Mesenchymal stem cell (in vitro differentiated cells and primary cell): ENCODE results near the gene VKORC1L1.

ENCODE experiments used
- DNase-seq: peaks from one replicate; pipeline ENCODE4 v3.0.0-alpha.2; 2013
- H2AFZ ChIP-seq: one replicate; pipeline ENCODE4 v1.6.1; 2013; ENCODE audit warnings: low read depth, mild to moderate bottlenecking, control low read depth, inconsistent platforms, low read length, moderate library complexity
- H2AK5ac ChIP-seq: 2 replicates; pipeline ENCODE4 v1.6.1; 2013; ENCODE audit warnings: low read length, moderate library complexity, mild to moderate bottlenecking, inconsistent platforms; ENCODE audit not compliant: severe bottlenecking
- H2BK120ac ChIP-seq: one replicate; pipeline ENCODE4 v1.6.1; 2013; ENCODE audit warnings: low read depth, mild to moderate bottlenecking, inconsistent platforms, low read length, moderate library complexity
- H2BK12ac ChIP-seq, 2 experiments: one replicate each; pipeline ENCODE4 v1.6.1; 2013; ENCODE audit warnings: inconsistent platforms in 2 of 2, low read length in 2 of 2, mild to moderate bottlenecking in 2 of 2, moderate library complexity in 2 of 2, control low read depth in 1 of 2
- H2BK15ac ChIP-seq: one replicate; pipeline ENCODE4 v1.6.1; 2013; ENCODE audit warnings: mild to moderate bottlenecking, low read depth, inconsistent platforms; ENCODE audit not compliant: poor library complexity, severe bottlenecking
- H2BK5ac ChIP-seq: 2 replicates; pipeline ENCODE4 v1.6.1; 2013; ENCODE audit warnings: low read depth, mild to moderate bottlenecking, low read length, control low read depth, inconsistent platforms; ENCODE audit not compliant: poor library complexity, severe bottlenecking
- H3K14ac ChIP-seq, 2 experiments: one replicate each; pipeline ENCODE4 v1.6.1; 2013; ENCODE audit warnings: inconsistent platforms in 2 of 2, low read length in 2 of 2, control low read depth in 1 of 2, mild to moderate bottlenecking in 1 of 2, moderate library complexity in 1 of 2
- H3K18ac ChIP-seq, 2 experiments: one replicate each; pipeline ENCODE4 v1.6.1; 2013; ENCODE audit warnings: inconsistent platforms in 2 of 2, low read length in 2 of 2, control low read depth in 1 of 2, low read depth in 1 of 2, mild to moderate bottlenecking in 1 of 2
- H3K23ac ChIP-seq, 2 experiments: one replicate each; pipeline ENCODE4 v1.6.1; 2013; ENCODE audit warnings: inconsistent platforms in 2 of 2, low read length in 2 of 2, mild to moderate bottlenecking in 2 of 2, moderate library complexity in 2 of 2, control low read depth in 1 of 2
- H3K27ac ChIP-seq: 2 replicates; pipeline ENCODE4 v1.5.1; 2013; ENCODE audit warnings: mild to moderate bottlenecking, moderate library complexity, low read length, control low read depth, inconsistent platforms; ENCODE audit not compliant: poor library complexity, severe bottlenecking
- H3K27me3 ChIP-seq, 2 experiments: 2 replicates each; pipeline versions ENCODE4 v1.6.1 to v1.7.0; 2013; ENCODE audit warnings: low read length in 2 of 2, mild to moderate bottlenecking in 2 of 2, moderate library complexity in 2 of 2, control low read depth in 1 of 2, inconsistent platforms in 1 of 2; ENCODE audit not compliant: control insufficient read depth in 1 of 2, insufficient read depth in 1 of 2
- H3K36me3 ChIP-seq, 2 experiments: 2 replicates each; pipeline versions ENCODE4 v1.6.1 to v1.7.0; 2013; ENCODE audit warnings: low read length in 2 of 2, control low read depth in 1 of 2, inconsistent platforms in 1 of 2, low read depth in 1 of 2, mild to moderate bottlenecking in 1 of 2; ENCODE audit not compliant: insufficient read depth in 2 of 2, control insufficient read depth in 1 of 2
- H3K4ac ChIP-seq, 2 experiments: one replicate each; pipeline ENCODE4 v1.6.1; 2013; ENCODE audit warnings: inconsistent platforms in 2 of 2, low read length in 2 of 2, mild to moderate bottlenecking in 2 of 2, moderate library complexity in 2 of 2, control low read depth in 1 of 2, low read depth in 1 of 2
- H3K4me1 ChIP-seq: 2 replicates; pipeline ENCODE4 v1.6.1; 2013; ENCODE audit warnings: low read depth, low read length, control low read depth; ENCODE audit not compliant: control insufficient read depth, insufficient read depth
- H3K4me2 ChIP-seq: 2 replicates; pipeline ENCODE4 v1.6.1; 2013; ENCODE audit warnings: low read length, mild to moderate bottlenecking, inconsistent platforms; ENCODE audit not compliant: poor library complexity, severe bottlenecking
- H3K4me3 ChIP-seq, 2 experiments: 2 replicates each; pipeline versions ENCODE4 v1.5.1 to v1.7.0; 2013; ENCODE audit warnings: low read length in 2 of 2, mild to moderate bottlenecking in 2 of 2, control low read depth in 1 of 2, low read depth in 1 of 2; ENCODE audit not compliant: insufficient read depth in 1 of 2
- H3K79me1 ChIP-seq: replicated peaks from 2 replicates; pipeline ENCODE4 v1.6.1; 2013; ENCODE audit warnings: mild to moderate bottlenecking, control low read depth, low read length, inconsistent platforms; ENCODE audit not compliant: poor library complexity, severe bottlenecking
- H3K9ac ChIP-seq: 2 replicates; pipeline ENCODE4 v1.7.0; 2013; ENCODE audit warnings: mild to moderate bottlenecking, low read length, moderate library complexity
- H3K9me3 ChIP-seq: 2 replicates; pipeline ENCODE4 v1.7.0; 2013; ENCODE audit warnings: mild to moderate bottlenecking, low read length; ENCODE audit not compliant: control insufficient read depth
- H4K8ac ChIP-seq: one replicate; pipeline ENCODE4 v1.6.1; 2013; ENCODE audit warnings: inconsistent platforms, mild to moderate bottlenecking, low read length, moderate library complexity
- H4K91ac ChIP-seq: one replicate; pipeline ENCODE4 v1.6.1; 2013; ENCODE audit warnings: mild to moderate bottlenecking, low read length, inconsistent platforms
- WGBS: methylation state at CpG from one replicate; pipeline ENCODE4 v1.1.7; 2013; ENCODE audit warnings: mixed read lengths; 5-methylcytosine and 5-hydroxymethylcytosine counted together

Gene VKORC1L1

DNA sequence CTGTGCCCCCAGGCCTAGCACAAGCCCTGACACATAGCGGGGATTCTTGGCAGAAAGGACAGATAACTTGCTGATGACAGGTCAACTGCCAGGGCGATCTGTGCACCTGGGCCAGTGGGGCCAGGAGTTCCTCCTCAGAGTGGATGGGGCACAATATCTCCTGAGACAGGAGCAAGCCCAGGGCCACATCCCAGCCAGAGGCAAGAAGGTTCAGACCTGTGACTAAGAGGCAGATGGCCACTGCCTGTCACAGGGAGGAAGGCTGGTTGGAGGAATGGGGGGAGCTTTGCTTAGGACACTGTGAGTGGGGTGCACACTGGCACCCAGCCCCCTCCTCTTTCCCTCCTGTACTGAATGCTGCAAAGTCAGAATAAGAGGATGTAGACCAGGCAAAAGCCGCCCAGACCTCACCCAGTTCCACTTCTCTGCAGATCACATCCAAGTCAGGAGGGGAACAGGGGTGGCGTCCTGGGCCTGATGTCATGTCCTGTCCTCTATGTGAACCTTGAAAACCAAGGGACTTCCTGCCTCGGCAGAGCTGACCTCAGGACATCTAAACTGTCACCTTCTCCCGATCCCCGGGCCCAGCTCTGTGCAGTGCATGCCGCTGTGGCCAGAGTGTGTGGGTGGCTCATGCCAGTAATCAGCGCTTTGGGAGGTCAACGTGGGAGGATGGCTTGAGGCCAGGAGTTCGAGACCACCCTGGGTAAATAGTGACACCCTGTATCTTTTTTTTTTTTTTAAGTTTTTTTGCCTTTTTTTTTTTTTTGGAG, 107.8 kb downstream of the VKORC1L1 start:
- peaks cover 10 to 28% of the 10 kb centered on the region in 2 experiments for H3K36me3 ChIP-seq
- H2BK5ac ChIP-seq = no peak overlapping the region
- DNase-seq = peak; percentile 27
- no peaks in the 10 kb centered on the region for H3K27me3 ChIP-seq
- no peak overlapping the region for H2AFZ ChIP-seq
- H3K9ac ChIP-seq = peak overlapping the region; percentile 94
- H3K4ac ChIP-seq = no peak overlapping the region
- H3K27ac ChIP-seq = no peak overlapping the region
- H3K4me3 ChIP-seq = peak overlapping the region in 1 of 2 experiments; percentile 83
- peaks cover 23% of the 10 kb centered on the region for H3K79me1 ChIP-seq
- no peak overlapping the region for H3K23ac ChIP-seq
- 75% methylated on average over 10 of the region's 11 CpGs for WGBS
- no peak overlapping the region for H3K14ac ChIP-seq
- no peak overlapping the region for H2BK15ac ChIP-seq
- H2BK12ac ChIP-seq = no peak overlapping the region
- H3K18ac ChIP-seq = no peak overlapping the region
- H3K4me1 ChIP-seq = peaks cover 18% of the 10 kb centered on the region
- no peak overlapping the region for H2AK5ac ChIP-seq
- no peaks in the 10 kb centered on the region for H3K9me3 ChIP-seq
- H4K8ac ChIP-seq = peak overlapping the region; percentile 32
- peak overlapping the region; percentile 19 for H3K4me2 ChIP-seq
- H4K91ac ChIP-seq = peak overlapping the region; percentile 35
- no peak overlapping the region for H2BK120ac ChIP-seq

DNA sequence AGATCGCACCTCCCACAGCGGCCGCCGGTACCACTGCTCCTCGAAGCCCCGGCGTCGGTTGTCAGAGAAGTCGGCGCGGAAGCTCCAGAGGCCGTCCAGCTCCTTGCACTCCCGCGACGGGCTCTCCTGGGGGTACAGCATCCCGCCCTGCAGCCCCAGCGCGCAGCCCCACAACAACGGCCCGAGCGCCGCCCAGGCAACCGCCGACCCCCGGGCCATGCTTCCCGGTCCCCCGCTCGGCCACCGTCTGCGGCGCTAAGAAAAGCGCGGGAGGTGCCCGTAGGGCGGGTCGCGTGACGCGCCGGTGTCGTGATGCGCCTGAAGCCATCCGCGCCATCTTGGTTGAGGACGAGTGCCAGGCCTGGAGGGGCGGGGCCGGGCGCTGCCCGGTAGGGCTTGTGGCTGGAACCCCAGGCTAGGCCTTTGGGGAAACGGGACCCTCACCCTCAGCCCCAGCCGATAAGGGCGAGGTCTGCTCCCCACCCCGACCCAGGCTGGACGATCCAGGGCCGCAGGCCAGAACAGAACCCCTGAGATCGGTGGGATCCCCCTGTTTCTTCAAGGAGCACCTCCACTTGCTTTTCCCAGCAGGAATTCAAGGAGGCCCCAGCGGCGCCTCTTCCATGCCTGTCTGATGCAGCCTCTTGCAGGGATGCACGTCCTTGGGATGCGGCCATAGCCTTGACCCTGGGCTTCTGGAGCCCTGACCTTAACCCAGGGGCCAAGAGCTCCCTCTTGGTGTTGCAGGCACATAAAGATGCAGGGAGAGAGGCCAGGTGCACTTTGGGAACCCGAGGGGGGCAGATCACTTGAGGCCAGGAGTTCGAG, 109.3 kb downstream of the VKORC1L1 start, which contains the start of gene GUSB:
GUSB (minus strand) TSS at position 249 of the 828 bp plus-strand sequence; CDS start at position 219, 30 bp downstream.
- H3K9ac ChIP-seq = peak within 1 kb of the TSS; percentile 94
- H2AK5ac ChIP-seq = no peak within 1 kb of the TSS
- peak within 1 kb of the TSS; percentile 92 for H4K8ac ChIP-seq
- H3K4me3 ChIP-seq = peak within 1 kb of the TSS; percentile 83 to 87
- peak within 1 kb of the TSS; percentile 45 for H2BK120ac ChIP-seq
- peak within 1 kb of the TSS; percentile 45 to 61 for H3K14ac ChIP-seq
- H3K79me1 ChIP-seq = peaks cover 18% of the 10 kb centered on the region
- peak within 1 kb of the TSS; percentile 48 for H2BK15ac ChIP-seq
- H3K23ac ChIP-seq = no peak within 1 kb of the TSS
- no peak within 1 kb of the TSS for H2BK12ac ChIP-seq
- H3K27ac ChIP-seq = peak within 1 kb of the TSS; percentile 15
- peak; percentile 83 for DNase-seq
- peaks cover 6 to 20% of the 10 kb centered on the region in 2 experiments for H3K36me3 ChIP-seq
- peak within 1 kb of the TSS; percentile 73 to 77 for H3K18ac ChIP-seq
- H3K4ac ChIP-seq = peak within 1 kb of the TSS; percentile 60 to 83
- H4K91ac ChIP-seq = peak within 1 kb of the TSS; percentile 44
- peak within 1 kb of the TSS; percentile 91 for H3K4me2 ChIP-seq
- WGBS = 10% methylated on average over 62 of the region's 62 CpGs
- no peak within 1 kb of the TSS for H2BK5ac ChIP-seq
- peaks cover 18% of the 10 kb centered on the region for H3K4me1 ChIP-seq
- no peaks in the 10 kb centered on the region for H3K27me3 ChIP-seq
- H3K9me3 ChIP-seq = no peaks in the 10 kb centered on the region
- peak within 1 kb of the TSS; percentile 85 for H2AFZ ChIP-seq

DNA sequence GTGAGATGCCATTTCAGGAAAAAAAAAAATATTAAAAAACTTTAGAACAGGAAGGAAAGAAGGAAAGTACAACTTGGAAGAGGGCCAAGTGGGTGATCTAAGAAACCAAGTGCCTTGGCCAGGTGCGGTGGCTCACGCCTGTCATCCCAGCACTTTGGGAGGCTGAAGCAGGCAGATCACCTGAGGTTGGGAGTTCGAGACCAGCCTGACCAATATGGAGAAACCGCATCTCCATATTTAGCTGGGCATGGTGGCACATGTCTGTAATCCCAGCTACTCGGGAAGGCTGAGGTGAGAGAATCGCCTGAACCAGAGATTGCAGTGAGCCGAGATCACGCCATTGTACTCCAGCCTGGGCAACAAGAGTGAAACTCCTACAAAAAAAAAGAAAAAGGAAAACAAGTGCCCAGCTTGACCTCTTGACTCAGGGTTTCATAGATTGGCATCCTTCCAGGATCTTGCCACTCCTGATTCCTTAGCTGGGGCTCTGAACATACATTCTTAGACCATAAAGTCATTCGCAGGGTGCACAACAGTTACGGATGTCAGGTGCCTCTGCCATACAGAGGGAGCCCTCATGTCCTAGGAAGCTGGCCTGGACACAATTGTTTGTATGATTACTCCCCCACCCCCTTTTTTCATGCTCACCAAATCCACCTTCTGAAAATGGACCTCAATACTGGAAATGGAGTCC, 111.2 kb downstream of the VKORC1L1 start:
- no peak overlapping the region for H3K4ac ChIP-seq
- peaks cover 16% of the 10 kb centered on the region for H3K79me1 ChIP-seq
- no peak overlapping the region for H2BK15ac ChIP-seq
- no peak overlapping the region for H2BK5ac ChIP-seq
- no peak overlapping the region for H2AK5ac ChIP-seq
- H4K8ac ChIP-seq = no peak overlapping the region
- no peak overlapping the region for H4K91ac ChIP-seq
- H3K4me3 ChIP-seq = no peak overlapping the region
- H3K23ac ChIP-seq = no peak overlapping the region
- no peak overlapping the region for H3K27ac ChIP-seq
- H3K9ac ChIP-seq = no peak overlapping the region
- peaks cover 18% of the 10 kb centered on the region for H3K4me1 ChIP-seq
- no peak overlapping the region for H2AFZ ChIP-seq
- no peak overlapping the region for H3K4me2 ChIP-seq
- H2BK12ac ChIP-seq = no peak overlapping the region
- H3K27me3 ChIP-seq = no peaks in the 10 kb centered on the region
- no peak for DNase-seq
- no peaks in the 10 kb centered on the region for H3K9me3 ChIP-seq
- peaks cover 3 to 14% of the 10 kb centered on the region in 2 experiments for H3K36me3 ChIP-seq
- H3K18ac ChIP-seq = no peak overlapping the region
- no peak overlapping the region for H3K14ac ChIP-seq
- 94% methylated on average over 10 of the region's 10 CpGs for WGBS
- H2BK120ac ChIP-seq = no peak overlapping the region
